Measurements from ENCODE around the gene MRLN.

MRLN gene

GRCh38 chr10:59692113-59692512, 61.1 kb downstream of the MRLN start:
- H3K27ac ChIP-seq: no peak overlapping the region
- H3K4me2 ChIP-seq: no peak overlapping the region
- H3K27me3 ChIP-seq (ENCODE audit: insufficient read depth, low read depth): no peaks in the 10 kb centered on the region
- peaks cover 33% of the 10 kb centered on the region for H3K4me1 ChIP-seq (ENCODE audit: low read depth, poor library complexity, severe bottlenecking)
- no peak for TF ChIP-seq CTCF (conservative IDR thresholded peaks at IDR 0.05; ENCODE audit: low read depth, low read length)
- no peak overlapping the region for H3K4me3 ChIP-seq (IDR thresholded peaks at IDR 0.05; ENCODE audit: insufficient read depth, low read depth, low read length)
- no peak overlapping the region for H3K9ac ChIP-seq
- H2AFZ ChIP-seq (ENCODE audit: low read depth): no peak overlapping the region
- H4K20me1 ChIP-seq (ENCODE audit: insufficient read depth): no peaks in the 10 kb centered on the region
- no peaks in the 10 kb centered on the region for H3K36me3 ChIP-seq (ENCODE audit: insufficient read depth)
- no peaks in the 10 kb centered on the region for H3K79me2 ChIP-seq (ENCODE audit: insufficient read depth, low read depth)

- H3K4me1 ChIP-seq (ENCODE audit: low read depth, poor library complexity, severe bottlenecking): peaks cover 54% of the 10 kb centered on the region
- no peak for TF ChIP-seq CTCF (conservative IDR thresholded peaks at IDR 0.05; ENCODE audit: low read depth, low read length)
- H3K36me3 ChIP-seq (ENCODE audit: insufficient read depth): no peaks in the 10 kb centered on the region
- H3K4me3 ChIP-seq (IDR thresholded peaks at IDR 0.05; ENCODE audit: insufficient read depth, low read depth, low read length): no peak overlapping the region
- no peaks in the 10 kb centered on the region for H3K79me2 ChIP-seq (ENCODE audit: insufficient read depth, low read depth)
- H3K9ac ChIP-seq: no peak overlapping the region
- no peak overlapping the region for H2AFZ ChIP-seq (ENCODE audit: low read depth)
- peak overlapping the region; percentile 50; the same call in 1 of the 2 replicates for H3K27ac ChIP-seq
- H4K20me1 ChIP-seq (ENCODE audit: insufficient read depth): no peaks in the 10 kb centered on the region
- H3K4me2 ChIP-seq: peak overlapping the region; percentile 47
- no peaks in the 10 kb centered on the region for H3K27me3 ChIP-seq (ENCODE audit: insufficient read depth, low read depth)
Observed at GRCh38 chr10:59688921-59689351, 64.3 kb downstream of the MRLN start.

GRCh38 chr10:59687657-59688056, 65.6 kb downstream of the MRLN start:
- Histone ChIP-seq H3K4me3 (IDR thresholded peaks at IDR 0.05; ENCODE audit: insufficient read depth, low read depth, low read length) (no peak overlapping the region), H3K79me2 (ENCODE audit: insufficient read depth, low read depth) (no peaks in the 10 kb centered on the region), H3K27me3 (ENCODE audit: insufficient read depth, low read depth) (no peaks in the 10 kb centered on the region), H2AFZ (ENCODE audit: low read depth) (no peak overlapping the region), H3K36me3 (ENCODE audit: insufficient read depth) (no peaks in the 10 kb centered on the region), H4K20me1 (ENCODE audit: insufficient read depth) (no peaks in the 10 kb centered on the region), H3K27ac (peak overlapping the region; percentile 50), H3K9ac (no peak overlapping the region), H3K4me1 (ENCODE audit: low read depth, poor library complexity, severe bottlenecking) (peaks cover 67% of the 10 kb centered on the region), H3K4me2 (peak overlapping the region; percentile 47)
- no peak for TF ChIP-seq CTCF (conservative IDR thresholded peaks at IDR 0.05; ENCODE audit: low read depth, low read length)
